Loucy (cell line): ENCODE results near the gene SLC22A31.

Experiments
- EZH2phosphoT487 ChIP-seq: fragments of 200-600 bp; IDR thresholded peaks from 2 replicates; pipeline ENCODE4 v1.6.1; 2018; ENCODE audit warnings: antibody characterized with exemption, mild to moderate bottlenecking, moderate library complexity, borderline replicate concordance
- TF ChIP-seq, protein P1 (sequence below): fragments of 200-600 bp; sonication (generic); conservative IDR thresholded peaks from 2 replicates; pipeline ENCODE4 v1.5.1; 2014; ENCODE audit warnings: mild to moderate bottlenecking, antibody characterized with exemption, low read length

DNA sequence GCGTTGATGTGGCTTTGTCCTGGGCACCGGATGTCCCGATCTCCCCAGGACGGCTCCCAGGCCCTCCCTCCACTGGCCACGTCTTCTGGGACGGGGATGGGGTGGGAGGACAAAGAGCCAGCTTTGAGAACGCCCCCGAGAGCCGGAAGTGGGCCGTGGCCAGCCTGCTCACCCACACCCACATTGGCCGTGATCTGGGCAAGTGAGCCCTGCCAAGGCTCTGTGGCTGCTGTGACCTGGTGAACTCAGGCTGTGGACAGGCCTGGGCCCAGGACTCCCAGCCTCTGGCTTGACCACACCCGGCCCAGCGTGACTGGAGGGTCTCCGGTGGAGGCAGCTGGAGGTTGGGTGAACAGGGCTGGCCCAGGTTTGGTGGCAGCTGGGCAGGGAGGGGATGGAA lies 25.5 kb downstream of the SLC22A31 start:
- TF ChIP-seq, protein P1, sequence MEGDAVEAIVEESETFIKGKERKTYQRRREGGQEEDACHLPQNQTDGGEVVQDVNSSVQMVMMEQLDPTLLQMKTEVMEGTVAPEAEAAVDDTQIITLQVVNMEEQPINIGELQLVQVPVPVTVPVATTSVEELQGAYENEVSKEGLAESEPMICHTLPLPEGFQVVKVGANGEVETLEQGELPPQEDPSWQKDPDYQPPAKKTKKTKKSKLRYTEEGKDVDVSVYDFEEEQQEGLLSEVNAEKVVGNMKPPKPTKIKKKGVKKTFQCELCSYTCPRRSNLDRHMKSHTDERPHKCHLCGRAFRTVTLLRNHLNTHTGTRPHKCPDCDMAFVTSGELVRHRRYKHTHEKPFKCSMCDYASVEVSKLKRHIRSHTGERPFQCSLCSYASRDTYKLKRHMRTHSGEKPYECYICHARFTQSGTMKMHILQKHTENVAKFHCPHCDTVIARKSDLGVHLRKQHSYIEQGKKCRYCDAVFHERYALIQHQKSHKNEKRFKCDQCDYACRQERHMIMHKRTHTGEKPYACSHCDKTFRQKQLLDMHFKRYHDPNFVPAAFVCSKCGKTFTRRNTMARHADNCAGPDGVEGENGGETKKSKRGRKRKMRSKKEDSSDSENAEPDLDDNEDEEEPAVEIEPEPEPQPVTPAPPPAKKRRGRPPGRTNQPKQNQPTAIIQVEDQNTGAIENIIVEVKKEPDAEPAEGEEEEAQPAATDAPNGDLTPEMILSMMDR = no peak
- TF ChIP-seq EZH2phosphoT487 = no peak
